ENCODE results near the gene CXXC1. TPM values are rescaled to one million over a fixed set of nuclear protein-coding genes. Genes with fewer than 3 reads are reported as not detected.
A peak's percentile ranks its signal among the peaks of the same experiment; 100 is the strongest.
"Not testable (repeated sequence)": the region's sequence is repeated elsewhere in the genome, so short reads cannot be mapped to it uniquely, and the experiment has no call there.

The CXXC1 gene
- total RNA-seq, 3 donors from 2014 or later = 80.9 to 88.8 (median 83.7) TPM

- no peaks in the 10 kb centered on the region for H3K9me3 ChIP-seq
- no peaks in the 10 kb centered on the region for H3K4me1 ChIP-seq (ENCODE audit: low read depth)
- ATAC-seq = no peak
- intact Hi-C loops (cut with DNase I, micrococcal nuclease) = no loop called here
- no peak overlapping the region for H3K4me3 ChIP-seq
- no peak for DNase-seq
- no peak for TF ChIP-seq CTCF (IDR thresholded peaks at IDR 0.05)
- no peaks in the 10 kb centered on the region for H3K36me3 ChIP-seq (ENCODE audit: low read depth)
Measured at GRCh38 chr18:50312296-50313030, 25.0 kb upstream of the CXXC1 start.

- DNase-seq (no peak), ATAC-seq (no peak)
- H3K4me1 ChIP-seq (ENCODE audit: low read depth) = peaks cover 4% of the 10 kb centered on the region
Measured at GRCh38 chr18:50311650-50312049, 24.2 kb upstream of the CXXC1 start.

GRCh38 chr18:50310080-50310479, 22.6 kb upstream of the CXXC1 start:
- no peaks in the 10 kb centered on the region for H3K36me3 ChIP-seq (ENCODE audit: low read depth)
- H3K4me1 ChIP-seq (ENCODE audit: low read depth) = peaks cover 4% of the 10 kb centered on the region
- peaks cover 3% of the 10 kb centered on the region for H3K9me3 ChIP-seq
- intact Hi-C loops (cut with DNase I, micrococcal nuclease) = no loop called here
- no peak for TF ChIP-seq CTCF (IDR thresholded peaks at IDR 0.05)
- no peak overlapping the region for H3K4me3 ChIP-seq
- ATAC-seq = no peak
- DNase-seq = no peak

More at GRCh38 chr18:50311650-50312049, 24.2 kb upstream of the CXXC1 start:
- H3K36me3 ChIP-seq (ENCODE audit: low read depth) = no peaks in the 10 kb centered on the region
- no peak overlapping the region for H3K4me3 ChIP-seq
- H3K9me3 ChIP-seq = no peaks in the 10 kb centered on the region
- no peak for TF ChIP-seq CTCF (IDR thresholded peaks at IDR 0.05)
- intact Hi-C loops (cut with DNase I, micrococcal nuclease) = no loop called here

GRCh38 chr18:50308851-50309250, 21.4 kb upstream of the CXXC1 start:
- ATAC-seq; H3K9me3 ChIP-seq; H3K36me3 ChIP-seq (ENCODE audit: low read depth); H3K4me3 ChIP-seq; DNase-seq; H3K4me1 ChIP-seq (ENCODE audit: low read depth): not testable (repeated sequence)
- intact Hi-C loops (cut with DNase I, micrococcal nuclease) = loop anchor here in 1 of 2 donors (5.0 kb wide), 1 partner anchor 42 kb away; the partner anchor contains the start of gene CFAP53

GRCh38 chr18:50307738-50308470, 20.4 kb upstream of the CXXC1 start:
- H3K9me3 ChIP-seq = peaks cover 3% of the 10 kb centered on the region
- TF ChIP-seq CTCF (IDR thresholded peaks at IDR 0.05) = no peak
- DNase-seq = peak; percentile 91 to 96 (median 94)
- peaks cover 4% of the 10 kb centered on the region for H3K4me1 ChIP-seq (ENCODE audit: low read depth)
- intact Hi-C loops (cut with DNase I, micrococcal nuclease) = loop anchor here in 1 of 2 donors (5.0 kb wide), 1 partner anchor 41 kb away; the partner anchor contains the start of gene CFAP53
- H3K4me3 ChIP-seq = no peak overlapping the region
- no peaks in the 10 kb centered on the region for H3K36me3 ChIP-seq (ENCODE audit: low read depth)
- ATAC-seq = peak; percentile 98

GRCh38 chr18:50307400-50307737, 19.9 kb upstream of the CXXC1 start:
- Histone ChIP-seq H3K4me1 (ENCODE audit: low read depth) (peaks cover 4% of the 10 kb centered on the region), H3K4me3 (no peak overlapping the region), H3K9me3 (peaks cover 3% of the 10 kb centered on the region), H3K36me3 (ENCODE audit: low read depth) (no peaks in the 10 kb centered on the region)
- intact Hi-C loops (cut with DNase I, micrococcal nuclease) = loop anchor here in 1 of 2 donors (5.0 kb wide), 1 partner anchor 40 kb away; the partner anchor contains the start of gene CFAP53
- TF ChIP-seq CTCF (IDR thresholded peaks at IDR 0.05) = no peak
- ATAC-seq (no peak), DNase-seq (no peak)
